Left lobe of liver (tissue), 2 donors: ENCODE measurements around the gene ELANE. TPM values are rescaled to one million over a fixed set of nuclear protein-coding genes. Genes with fewer than 3 reads are reported as not detected.

Experiments used
- ATAC-seq: fragments of 200-7000 bp; cut with Tn5 transposase; one replicate; pipeline ENCODE4 v1.9.1; 2020; ENCODE audit warnings: mild to moderate bottlenecking, moderate library complexity
- DNase-seq: peaks from one replicate; pipeline ENCODE4 v3.0.0-alpha.2; 2020; ENCODE audit warnings: low spot score
- total RNA-seq: library from RNA; stranded (reverse); gene quantifications from one replicate; pipeline ENCODE4 v1.2.1, GENCODE V29; 2021
- donor health status: DM: no; HTN: no; CAD: no; lungs with moderate emphysema.
- donor health status: DM: no; HTN: yes; CAD: no.

Gene ELANE
- total RNA-seq, 1 donor from 2014 or later = 0.58 TPM

DNA sequence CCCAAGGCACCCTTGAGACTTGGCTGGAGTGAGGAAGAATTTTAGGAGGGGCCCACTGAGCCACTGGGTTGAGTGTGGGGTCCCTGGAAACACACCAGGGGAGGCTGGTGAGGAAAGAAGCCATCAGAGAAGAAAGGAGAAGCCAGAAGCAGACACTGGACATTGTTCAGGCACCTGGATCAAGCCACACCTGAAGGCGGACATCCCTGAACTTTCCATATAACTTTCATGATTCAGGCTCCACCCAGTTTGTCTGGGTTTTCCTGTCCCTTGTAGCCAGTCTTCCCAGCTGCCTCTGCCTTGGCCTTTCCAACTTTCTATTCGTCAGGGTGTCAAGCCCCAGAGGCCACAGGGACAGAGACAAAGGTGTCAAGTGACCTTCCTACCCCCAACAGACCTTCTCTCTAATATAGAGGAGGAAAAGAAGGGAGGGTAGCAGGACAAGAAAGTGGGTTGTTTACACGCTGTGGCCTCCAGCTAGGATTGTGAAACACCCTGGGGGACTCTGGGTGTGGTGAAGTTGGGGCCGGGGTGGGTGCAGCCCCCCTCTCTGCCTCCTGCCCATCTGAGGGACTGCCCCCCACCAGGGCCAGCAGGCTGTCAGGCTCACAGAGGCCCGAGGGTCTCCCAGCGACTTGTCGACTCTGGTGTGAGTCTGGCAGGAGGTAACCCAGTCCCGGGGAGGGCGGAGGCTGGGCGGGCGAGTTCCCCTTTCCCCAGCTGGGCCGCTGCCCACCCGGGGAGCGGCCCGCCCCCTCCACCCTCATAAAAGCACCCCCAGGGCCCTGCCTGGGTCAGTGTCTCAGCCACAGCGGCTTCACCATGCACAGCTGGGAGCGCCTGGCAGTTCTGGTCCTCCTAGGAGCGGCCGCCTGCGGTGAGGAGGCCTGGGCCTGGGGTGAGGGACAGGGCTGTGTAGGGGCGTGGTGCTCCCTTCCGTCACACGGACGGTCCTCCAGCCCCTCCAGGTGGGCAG, 7.1 kb downstream of the ELANE start, which contains the start of gene CFD:
CFD (plus strand) TSS at position 797 of the 976 bp plus-strand sequence; CDS start at position 823, 26 bp downstream.
- DNase-seq = no peak
- ATAC-seq = peak; percentile 14

DNA sequence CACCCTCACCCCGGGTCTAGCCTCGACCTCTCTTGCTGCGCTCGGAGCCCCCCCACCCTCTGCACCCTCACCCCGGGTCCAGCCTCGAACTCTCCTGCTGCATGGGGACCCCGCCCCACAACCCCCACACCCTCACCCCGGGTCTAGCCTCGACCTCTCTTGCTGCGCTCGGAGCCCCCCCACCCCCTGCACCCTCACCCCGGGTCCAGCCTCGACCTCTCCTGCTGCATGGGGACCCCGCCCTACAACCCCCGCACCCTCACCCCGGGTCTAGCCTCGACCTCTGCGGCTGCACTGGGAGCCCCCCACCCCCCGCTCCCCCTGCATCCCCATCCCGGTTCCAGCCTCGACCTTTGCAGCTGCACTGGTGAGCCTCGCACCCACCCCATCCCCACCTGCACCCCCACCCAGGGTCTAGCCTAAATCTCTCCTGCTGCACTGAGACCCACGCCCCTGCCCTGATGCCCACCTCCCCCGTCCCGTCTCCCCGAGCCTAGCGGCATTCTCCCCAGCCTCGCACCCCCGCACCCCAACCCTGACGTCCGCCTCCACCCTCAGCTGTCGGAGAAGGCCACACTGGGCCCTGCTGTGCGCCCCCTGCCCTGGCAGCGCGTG, 9.1 kb downstream of the ELANE start:
- DNase-seq = no peak
- no peak for ATAC-seq

DNA sequence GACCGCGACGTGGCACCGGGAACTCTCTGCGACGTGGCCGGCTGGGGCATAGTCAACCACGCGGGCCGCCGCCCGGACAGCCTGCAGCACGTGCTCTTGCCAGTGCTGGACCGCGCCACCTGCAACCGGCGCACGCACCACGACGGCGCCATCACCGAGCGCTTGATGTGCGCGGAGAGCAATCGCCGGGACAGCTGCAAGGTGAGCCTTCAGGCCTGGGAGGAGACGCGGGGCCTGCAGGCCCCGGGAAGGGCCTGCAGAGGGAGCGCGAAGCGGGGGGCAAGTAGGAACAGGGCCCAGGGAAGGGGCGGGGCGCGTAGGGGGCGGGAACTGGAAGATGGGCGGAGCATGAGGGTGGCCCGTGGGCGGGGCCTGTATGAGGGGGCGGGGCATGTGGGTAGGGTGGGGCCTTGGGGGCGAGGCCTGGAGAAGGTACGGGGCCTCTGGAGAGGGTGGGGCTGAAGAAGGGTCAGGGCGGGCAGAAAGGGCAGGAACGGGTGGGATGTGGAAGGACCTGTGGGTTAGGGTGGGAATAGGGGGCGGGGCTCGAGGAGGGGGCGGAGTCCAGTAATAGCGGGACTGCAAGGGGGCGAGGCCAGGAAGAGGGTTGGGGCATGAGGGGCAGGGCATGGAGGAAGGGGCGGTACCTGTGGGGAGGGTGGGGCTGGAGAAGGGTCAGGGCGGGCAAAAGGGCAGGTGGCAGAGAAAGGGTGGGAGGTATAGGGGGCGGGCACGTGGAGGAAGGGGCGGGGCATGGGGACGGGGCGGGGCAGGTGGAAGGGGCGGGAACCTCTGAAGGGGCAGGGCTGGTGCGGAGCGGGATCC, 9.9 kb downstream of the ELANE start:
- ATAC-seq (peak; percentile 23), DNase-seq (no peak)

DNA sequence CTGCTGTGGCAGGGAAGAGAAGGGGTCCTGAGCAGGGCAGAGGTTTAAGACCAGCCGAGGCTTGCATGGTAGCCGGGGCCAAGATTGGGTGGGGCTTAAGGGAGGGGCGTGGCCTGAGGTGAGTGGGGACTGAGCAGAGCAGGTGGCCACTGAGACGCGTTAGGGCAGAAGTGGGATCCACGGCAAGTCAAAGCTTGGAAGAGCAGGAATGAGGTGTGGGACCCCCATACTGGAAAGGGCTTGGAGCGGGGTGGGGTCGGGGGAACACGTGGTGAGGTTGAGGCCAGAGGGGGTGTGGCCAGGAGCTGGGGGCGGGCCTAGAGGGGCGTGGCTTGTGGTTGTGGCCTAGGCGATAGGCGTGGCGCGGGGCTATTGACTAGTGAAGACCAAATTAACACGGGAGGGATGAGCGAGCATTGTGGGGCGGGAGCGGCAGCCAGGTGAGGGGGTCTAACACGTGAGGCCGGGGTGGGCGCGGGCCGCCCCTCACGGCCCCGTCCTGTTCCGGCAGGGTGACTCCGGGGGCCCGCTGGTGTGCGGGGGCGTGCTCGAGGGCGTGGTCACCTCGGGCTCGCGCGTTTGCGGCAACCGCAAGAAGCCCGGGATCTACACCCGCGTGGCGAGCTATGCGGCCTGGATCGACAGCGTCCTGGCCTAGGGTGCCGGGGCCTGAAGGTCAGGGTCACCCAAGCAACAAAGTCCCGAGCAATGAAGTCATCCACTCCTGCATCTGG, 10.6 kb downstream of the ELANE start:
- DNase-seq = no peak

DNA sequence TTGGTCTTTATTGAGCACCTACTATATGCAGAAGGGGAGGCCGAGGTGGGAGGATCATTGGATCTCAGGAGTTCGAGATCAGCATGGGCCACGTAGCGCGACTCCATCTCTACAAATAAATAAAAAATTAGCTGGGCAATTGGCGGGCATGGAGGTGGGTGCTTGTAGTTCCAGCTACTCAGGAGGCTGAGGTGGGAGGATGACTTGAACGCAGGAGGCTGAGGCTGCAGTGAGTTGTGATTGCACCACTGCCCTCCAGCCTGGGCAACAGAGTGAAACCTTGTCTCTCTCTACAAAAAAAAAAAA, 11.2 kb downstream of the ELANE start:
- ATAC-seq (no peak), DNase-seq (no peak)

More for the DNA sequence above, 10.6 kb downstream of the ELANE start:
- ATAC-seq = peak; percentile 28

DNA sequence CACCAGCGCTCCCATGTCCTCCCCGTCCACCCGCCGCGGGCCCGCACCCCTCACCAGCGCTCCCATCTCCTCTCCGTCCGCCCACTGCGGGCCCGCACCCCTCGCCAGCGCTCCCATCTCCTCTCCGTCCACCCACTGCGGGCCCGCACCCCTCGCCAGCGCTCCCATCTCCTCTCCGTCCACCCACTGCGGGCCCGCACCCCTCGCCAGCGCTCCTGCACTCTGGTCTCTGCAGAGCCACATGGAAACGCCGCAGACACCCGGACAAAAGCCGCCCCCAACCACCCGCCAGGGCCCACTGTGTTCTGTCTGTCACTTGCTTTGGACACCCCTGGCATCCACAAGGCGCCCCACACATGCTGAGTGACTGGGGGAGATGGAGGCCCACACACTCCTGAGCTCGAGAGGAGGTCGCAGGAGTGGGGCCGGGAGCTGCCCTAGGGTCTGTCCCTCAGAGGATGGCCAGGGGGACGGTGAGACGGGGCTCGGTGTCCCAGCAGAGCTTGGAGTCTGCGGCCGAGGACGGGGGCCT, 14.7 kb downstream of the ELANE start:
- DNase-seq (no peak), ATAC-seq (no peak)

DNA sequence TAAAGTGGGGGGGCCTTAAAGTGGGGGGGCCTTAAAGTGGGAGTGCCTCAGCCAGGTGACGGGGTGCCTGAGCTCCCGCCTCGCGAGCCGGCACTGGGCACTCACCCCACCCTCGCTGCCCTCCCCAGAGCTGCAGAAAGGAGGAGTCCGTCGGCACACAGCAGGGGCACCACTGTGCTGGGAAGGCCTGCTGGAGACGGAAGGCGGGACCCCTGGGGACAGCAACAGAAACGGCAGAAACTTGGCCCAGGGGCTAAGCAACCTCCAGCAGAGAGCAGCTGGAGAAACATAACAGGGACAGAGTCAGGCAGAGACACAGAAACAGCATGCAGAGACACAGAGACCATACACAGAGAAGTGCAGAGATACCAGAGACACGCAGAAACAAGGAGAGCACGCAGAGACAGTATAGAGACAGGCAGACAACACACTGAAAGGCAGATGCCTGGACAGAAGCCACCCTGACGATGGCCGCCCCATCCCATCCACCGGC, 15.2 kb downstream of the ELANE start:
- no peak for ATAC-seq
- DNase-seq = no peak

DNA sequence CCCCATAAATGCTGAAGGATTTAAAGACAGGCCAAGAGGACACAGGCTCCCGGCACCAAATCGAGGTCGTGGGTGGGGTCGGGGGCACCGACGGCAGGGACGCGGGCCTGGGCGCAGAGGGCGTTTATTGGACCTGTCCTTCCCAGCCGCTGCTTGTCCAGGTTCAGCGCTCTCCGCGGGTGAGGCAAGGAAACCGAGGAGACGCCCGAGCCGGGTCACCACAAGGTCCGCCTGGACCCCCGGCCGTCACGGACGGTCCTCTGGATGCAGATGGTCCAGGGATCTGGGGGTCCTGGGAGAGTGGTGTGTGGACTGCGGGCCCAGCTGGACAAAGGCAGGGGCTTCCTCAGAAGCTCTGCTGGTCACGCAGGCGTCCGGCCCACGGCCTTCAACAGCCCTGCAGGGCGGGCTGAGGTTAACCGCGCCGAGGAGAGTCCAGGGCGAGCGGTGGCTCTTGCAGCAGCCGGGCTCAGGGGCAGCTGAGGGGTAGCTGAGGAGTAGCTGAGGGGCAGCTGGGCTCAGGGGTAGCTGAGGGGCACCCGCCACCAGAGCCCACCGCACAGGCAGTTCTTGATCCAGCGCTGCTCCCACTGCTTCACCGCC, 15.9 kb downstream of the ELANE start:
- DNase-seq (no peak), ATAC-seq (no peak)

DNA sequence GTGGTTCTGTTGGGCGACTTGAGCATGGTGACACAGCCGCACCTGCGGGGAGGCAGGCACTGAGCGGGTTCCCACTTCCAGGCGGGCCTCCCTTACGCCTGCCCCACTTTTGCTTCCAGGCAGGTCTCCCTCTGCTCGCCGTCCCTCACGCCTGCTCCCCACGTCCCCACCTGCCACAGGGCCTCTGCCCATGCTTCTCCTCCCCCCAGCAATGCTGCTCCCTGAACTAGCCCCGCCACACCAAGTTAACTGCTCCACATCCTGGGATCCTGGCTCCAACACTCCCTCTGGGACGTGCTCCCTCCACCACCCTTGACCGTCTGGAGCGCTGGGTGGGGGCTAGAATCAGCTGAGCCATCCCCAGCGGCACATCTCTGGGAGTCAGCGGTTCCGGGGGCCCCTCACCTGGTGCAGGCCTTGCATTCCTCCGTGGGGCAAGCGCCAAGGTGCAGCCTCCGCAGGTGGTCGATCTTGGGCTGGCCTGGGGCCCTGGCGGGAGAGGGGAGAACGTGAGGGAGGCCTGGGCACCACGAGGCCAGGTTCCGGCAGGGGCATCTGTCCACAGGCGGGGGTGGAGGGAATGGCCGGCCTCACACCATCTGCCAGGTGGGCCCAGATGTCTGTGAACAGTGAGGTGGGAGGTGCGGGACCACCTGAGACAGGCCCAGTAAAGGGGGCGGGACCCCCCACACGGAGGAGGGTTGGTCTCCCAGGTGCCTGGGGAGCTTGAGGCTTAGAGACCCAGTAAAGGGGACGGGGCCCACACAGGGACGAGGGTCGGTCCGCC, 16.5 kb downstream of the ELANE start:
- no peak for ATAC-seq
- no peak for DNase-seq

DNA sequence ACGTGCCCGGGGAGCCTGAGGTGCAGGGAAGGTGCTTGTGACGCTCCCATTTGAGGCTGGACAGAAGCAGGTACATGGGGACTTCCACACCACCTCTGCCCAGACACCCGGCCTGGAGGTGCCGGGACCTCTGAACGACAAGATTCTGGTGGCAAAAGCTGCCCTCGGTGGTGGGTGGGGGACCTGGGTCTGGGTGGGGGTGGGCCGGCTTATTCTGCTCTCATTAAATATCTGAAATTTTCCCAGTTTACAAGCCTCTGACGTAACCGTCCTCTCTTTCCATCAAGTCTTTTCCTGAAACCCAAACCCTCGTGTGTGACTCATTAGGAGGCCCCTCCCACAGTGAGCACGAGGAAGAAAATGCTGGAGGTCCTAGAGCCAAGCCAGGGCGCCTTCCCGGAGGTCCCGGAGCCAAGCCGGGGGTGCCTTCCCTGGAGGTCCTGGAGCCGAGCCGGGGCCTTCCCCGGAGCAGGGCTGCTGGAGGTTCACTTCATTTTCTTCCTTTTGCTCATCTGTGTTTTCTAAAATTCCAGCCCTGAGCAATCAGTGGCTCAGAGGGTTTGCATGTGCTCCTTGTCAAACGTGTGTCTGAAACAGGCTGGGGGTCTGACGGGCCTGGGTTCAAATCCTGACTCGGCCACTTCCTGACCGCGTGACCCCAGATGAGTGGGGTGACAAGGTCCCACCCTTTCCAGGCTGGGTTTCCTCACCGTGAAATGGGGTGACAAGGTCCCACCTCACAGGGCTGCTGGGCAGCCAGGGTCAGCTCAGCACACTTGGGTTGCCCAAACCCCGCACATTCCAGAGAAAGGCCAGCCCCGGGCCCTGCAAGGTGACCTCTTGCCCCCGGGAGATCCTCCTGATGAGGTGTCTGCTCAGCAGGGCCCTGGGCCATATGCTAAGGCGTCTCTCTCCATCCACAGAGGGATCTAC, 17.4 kb downstream of the ELANE start:
- DNase-seq = no peak
- ATAC-seq = no peak

DNA sequence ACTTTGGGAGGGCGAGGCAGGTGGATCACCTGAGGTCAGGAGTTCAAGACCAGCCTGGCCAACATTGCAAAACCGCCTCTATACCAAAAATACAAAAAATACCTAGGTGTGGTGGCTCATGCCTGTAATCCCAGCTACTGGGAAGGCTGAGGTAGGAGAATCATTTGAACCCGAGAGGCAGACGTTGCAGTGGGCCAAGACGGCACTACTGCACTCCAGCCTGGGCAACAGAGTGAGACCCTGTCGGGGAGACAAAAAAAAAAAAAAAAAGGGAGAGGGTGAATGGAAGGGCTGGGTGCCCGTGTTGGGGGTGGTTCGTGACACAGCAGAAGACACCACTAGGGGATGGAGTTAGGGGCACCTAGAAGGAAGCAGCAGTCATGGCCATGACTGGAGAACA, 18.2 kb downstream of the ELANE start:
- DNase-seq (no peak), ATAC-seq (no peak)

DNA sequence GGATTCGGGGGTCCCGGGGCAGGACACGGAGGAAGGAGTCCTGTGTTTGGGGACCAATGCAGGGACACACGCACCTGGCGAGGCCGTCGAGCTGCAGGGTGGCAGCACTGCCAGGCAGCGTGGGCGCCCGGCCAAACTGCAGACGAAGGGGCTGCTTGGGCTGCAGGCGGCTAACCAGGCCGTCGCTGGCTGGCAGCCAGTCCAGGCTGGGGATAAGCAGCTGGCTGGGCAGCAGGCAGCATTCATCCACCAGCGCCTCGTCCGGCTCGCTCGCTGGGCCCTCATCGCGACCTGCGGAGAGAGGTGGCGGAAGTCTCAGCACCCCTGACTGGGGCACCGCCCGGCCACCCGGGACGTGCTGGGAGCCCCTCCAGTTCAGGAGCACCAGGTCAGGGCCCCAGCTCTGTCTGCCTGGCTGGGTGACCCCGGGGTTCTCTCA, 18.9 kb downstream of the ELANE start:
- ATAC-seq (no peak), DNase-seq (no peak)

DNA sequence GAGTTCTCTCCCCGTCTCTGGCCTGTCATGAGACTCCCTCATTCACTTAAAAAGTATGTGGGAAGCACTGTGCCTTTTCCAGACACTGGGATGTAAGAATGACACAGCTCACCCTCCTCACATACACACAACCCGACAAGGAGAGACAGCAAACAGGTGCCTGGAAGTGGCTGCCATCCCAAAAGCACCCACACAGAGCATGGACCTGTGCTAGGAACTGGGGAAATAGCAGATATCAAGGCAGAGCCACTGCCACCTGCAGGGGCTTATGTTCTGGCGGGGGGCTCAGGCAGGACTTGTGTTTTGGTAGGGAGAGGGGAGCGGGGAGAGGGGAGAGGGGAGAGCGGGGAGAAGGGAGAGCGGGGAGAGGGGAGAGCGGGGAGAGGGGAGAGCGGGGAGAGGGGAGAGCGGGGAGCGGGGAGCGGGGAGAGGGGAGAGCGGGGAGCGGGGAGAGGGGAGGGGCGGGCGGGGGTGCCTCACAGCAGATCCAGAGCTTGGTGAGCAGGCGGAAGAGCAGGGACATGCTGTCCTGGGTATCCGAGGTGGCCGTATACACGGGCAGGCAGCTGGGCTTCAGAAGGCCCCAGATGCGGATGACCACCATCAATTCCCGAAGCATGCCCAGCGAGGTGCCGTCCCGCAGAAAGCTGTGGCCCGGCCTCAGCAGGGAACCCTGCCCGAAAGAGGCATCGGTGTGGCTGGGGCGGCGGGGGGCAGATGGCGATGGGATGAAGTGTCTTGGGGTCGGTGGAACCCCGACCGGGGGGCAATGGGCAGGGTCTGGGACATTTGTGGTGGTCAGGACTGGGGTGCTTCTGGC, 19.6 kb downstream of the ELANE start:
- no peak for DNase-seq
- no peak for ATAC-seq

DNA sequence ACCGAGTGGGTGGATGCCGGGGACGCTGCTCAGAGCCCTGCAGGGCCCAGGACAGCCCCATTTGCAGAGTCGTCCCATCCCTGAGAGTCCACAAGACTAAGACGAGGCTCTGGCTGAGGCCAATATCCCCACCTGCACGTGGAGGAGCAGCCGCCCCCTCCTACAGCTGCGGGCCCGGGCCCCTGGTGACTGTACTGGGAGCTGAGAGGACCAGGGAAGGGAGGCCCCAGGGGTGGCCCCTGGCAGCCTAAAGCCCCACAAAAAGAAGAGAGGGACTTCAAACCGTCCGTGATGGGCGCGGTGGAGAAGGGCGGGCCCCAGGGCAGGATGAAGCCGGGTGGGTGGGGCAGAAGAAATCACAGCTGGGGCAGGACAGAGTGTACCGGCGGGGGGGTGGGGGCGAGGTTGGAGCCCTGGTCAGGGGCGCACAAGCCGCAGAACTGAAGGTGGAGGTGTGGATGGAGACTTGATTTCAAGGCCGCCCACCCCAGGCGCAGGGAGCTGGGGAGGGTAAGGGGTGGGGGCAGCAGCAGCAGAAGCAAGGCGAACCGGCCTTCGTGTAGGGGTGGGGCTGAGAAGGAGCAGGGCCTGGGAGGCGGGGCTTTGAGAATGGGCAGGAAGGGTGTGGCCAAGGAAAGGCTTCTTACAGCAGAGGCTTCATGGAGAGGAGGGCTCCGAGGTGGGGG, 20.3 kb downstream of the ELANE start:
- ATAC-seq (peak; percentile 9), DNase-seq (no peak)

DNA sequence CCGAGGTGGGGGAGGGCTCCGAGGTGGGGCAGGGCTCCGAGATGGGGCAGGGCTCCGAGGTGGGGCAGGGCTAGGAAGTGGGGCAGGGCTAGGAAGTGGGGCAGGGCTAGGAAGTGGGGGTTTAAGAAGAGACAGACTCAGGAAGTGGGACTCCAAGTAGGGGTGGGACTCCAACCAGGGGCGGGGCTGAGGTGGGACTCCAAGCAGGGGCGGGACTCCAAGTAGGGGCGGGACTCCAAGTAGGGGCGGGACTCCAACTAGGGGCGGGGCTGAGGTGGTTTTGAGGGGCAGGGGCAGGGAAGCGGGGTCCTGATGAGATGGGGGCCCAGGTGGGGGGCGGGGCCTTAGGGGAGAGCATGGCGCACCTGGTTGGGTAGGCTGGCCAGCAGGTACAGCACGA, 21.0 kb downstream of the ELANE start:
- DNase-seq (no peak), ATAC-seq (no peak)

DNA sequence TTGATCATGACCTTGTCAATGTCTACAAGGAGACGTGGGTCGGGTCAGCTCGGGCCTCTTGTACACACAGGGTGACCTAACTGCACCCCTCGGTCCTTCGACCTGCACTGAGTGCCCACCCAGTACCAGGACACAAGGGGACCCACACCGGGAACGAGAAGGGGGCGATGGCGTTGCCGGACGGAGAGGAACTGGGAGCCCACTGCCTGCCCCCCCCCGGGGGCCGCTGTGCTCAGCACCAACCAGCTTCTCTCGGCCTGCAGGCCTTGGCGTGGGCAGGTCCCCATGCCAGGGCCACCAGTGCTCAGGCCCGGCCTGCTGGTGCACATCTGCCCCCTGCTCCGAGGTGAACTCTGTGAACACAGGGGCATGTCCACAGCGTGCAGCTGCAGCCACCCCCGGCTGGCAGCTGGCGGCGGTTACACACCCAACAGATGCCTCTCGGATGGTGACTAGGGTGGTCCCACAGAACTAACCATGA, 21.5 kb downstream of the ELANE start:
- no peak for DNase-seq
- ATAC-seq = no peak
